GM12878 (cell line): Measurements from ENCODE around the gene DUS1L. TPM values are rescaled to one million over a fixed set of nuclear protein-coding genes. Genes with fewer than 3 reads are reported as not detected.

Experiments
- ASH2L ChIP-seq: fragments of 300-600, 200-600 bp; sonication (generic); IDR thresholded peaks from 2 replicates; pipeline ENCODE4 v1.6.1; 2017; ENCODE audit warnings: low read depth, mild to moderate bottlenecking, borderline replicate concordance
- BCL11A ChIP-seq: IDR thresholded peaks from 2 replicates; pipeline ENCODE4 v1.6.1; 2011; ENCODE audit warnings: low read depth, low read length
- BCL3 ChIP-seq: IDR thresholded peaks from 2 replicates; pipeline ENCODE4 v1.6.1; 2011; ENCODE audit warnings: borderline replicate concordance, low read depth, mild to moderate bottlenecking, moderate library complexity, low read length; ENCODE audit not compliant: insufficient read depth, poor library complexity, severe bottlenecking
- CHD2 ChIP-seq: IDR thresholded peaks from 2 replicates; pipeline ENCODE4 v1.6.1; 2011; ENCODE audit warnings: low read depth, low read length, improper control_type of control experiment, borderline replicate concordance
- FOXK2 ChIP-seq: fragments of 450-650 bp; IDR thresholded peaks from 2 replicates; pipeline ENCODE4 v1.6.1; 2017; ENCODE audit warnings: mild to moderate bottlenecking, moderate library complexity
- GABPA ChIP-seq: IDR thresholded peaks from 2 replicates; pipeline ENCODE4 v1.6.1; 2014; ENCODE audit warnings: antibody characterized with exemption, low read depth, mild to moderate bottlenecking, inconsistent platforms
- HCFC1 ChIP-seq: fragments of 150-350 bp; IDR thresholded peaks from 2 replicates; pipeline ENCODE4 v1.6.1; 2014; ENCODE audit warnings: low read length
- HDAC2 ChIP-seq: fragments of 200-600 bp; sonication (generic); IDR thresholded peaks from 2 replicates; pipeline ENCODE4 v1.6.1; 2017
- KLF5 ChIP-seq: fragments of 450-650 bp; IDR thresholded peaks from 2 replicates; pipeline ENCODE4 v1.6.1; 2014; ENCODE audit warnings: mild to moderate bottlenecking; ENCODE audit not compliant: partially characterized antibody
- MTA2 ChIP-seq: fragments of 450-650 bp; IDR thresholded peaks from 2 replicates; pipeline ENCODE4 v1.6.1; 2016; ENCODE audit warnings: low read depth, mild to moderate bottlenecking, moderate library complexity
- MXI1 ChIP-seq: fragments of 150-350 bp; IDR thresholded peaks from 2 replicates; pipeline ENCODE4 v1.6.1; 2011; ENCODE audit warnings: low read depth, mild to moderate bottlenecking, inconsistent platforms, low read length, improper control_type of control experiment
- MYC ChIP-seq: IDR thresholded peaks from 2 replicates; pipeline ENCODE4 v1.6.1; 2011; ENCODE audit warnings: mild to moderate bottlenecking, low read length, moderate library complexity, inconsistent platforms; ENCODE audit not compliant: insufficient read depth, insufficient replicate concordance, insufficient read length, severe bottlenecking
- NR2F1 ChIP-seq: fragments of 450-650 bp; conservative IDR thresholded peaks from 2 replicates; pipeline ENCODE4 v1.6.1; 2017; ENCODE audit warnings: mild to moderate bottlenecking
- PRDM15 ChIP-seq: fragments of 450-650 bp; formaldehyde crosslinking; IDR thresholded peaks from 2 replicates; pipeline ENCODE4 v1.4.0; 2020; ENCODE audit warnings: mild to moderate bottlenecking, moderate library complexity
- RFX5 ChIP-seq: IDR thresholded peaks from 2 replicates; pipeline ENCODE4 v1.6.1; 2011; ENCODE audit warnings: low read depth, low read length, improper control_type of control experiment
- SIX5 ChIP-seq: IDR thresholded peaks from 2 replicates; pipeline ENCODE4 v1.6.1; 2011; ENCODE audit warnings: mild to moderate bottlenecking, low read depth, low read length, moderate library complexity; ENCODE audit not compliant: severe bottlenecking
- SPI1 ChIP-seq: IDR thresholded peaks from 2 replicates; pipeline ENCODE4 v1.6.1; 2011; ENCODE audit warnings: low read depth, mild to moderate bottlenecking, low read length, moderate library complexity, borderline replicate concordance; ENCODE audit not compliant: insufficient read depth
- TAF1 ChIP-seq: IDR thresholded peaks from 2 replicates; pipeline ENCODE4 v1.6.1; 2011; ENCODE audit warnings: mild to moderate bottlenecking, low read depth, low read length, borderline replicate concordance
- TCF12 ChIP-seq: IDR thresholded peaks from 2 replicates; pipeline ENCODE4 v1.6.1; 2011; ENCODE audit warnings: low read depth, mild to moderate bottlenecking, low read length
- USF2 ChIP-seq: IDR thresholded peaks from 2 replicates; pipeline ENCODE4 v1.6.1; 2011; ENCODE audit warnings: low read depth, low read length, improper control_type of control experiment, borderline replicate concordance
- ZNF622 ChIP-seq: fragments of 450-650 bp; IDR thresholded peaks from 2 replicates; pipeline ENCODE4 v1.6.1; 2017; ENCODE audit warnings: mild to moderate bottlenecking, inconsistent platforms
- polyA plus RNA-seq, 11 experiments: library from polyadenylated mRNA; depleted of rRNA in 4 of 11; unstranded in 6 of 11; stranded (reverse) in 5 of 11; fragments of >200 nt; fragmentation: Nextera tagmentation in 4 of 11; fragmentation: Illumina TruSeq in 1 of 11; extraction: Ambion mirVana in 4 of 11; extraction: Trizol in 1 of 11; gene quantifications; 1 replicate in 1 of 11; 2 replicates in 10 of 11; pipeline versions ENCODE4 v1.2.1 to v1.2.3, GENCODE V29; 2011 to 2016; ENCODE audit warnings: inconsistent platforms in 2 of 11, missing spikeins in 2 of 11, low read depth in 1 of 11
- total RNA-seq, 4 experiments: library from RNA; depleted of rRNA in 3 of 4; stranded (reverse); fragments of >200 nt in 3 of 4; fragmentation: Illumina TruSeq in 1 of 4; extraction: Trizol in 1 of 4; gene quantifications; 2 replicates each; pipeline versions ENCODE4 v1.2.1 to v1.2.3, GENCODE V29; 2013 to 2021
- TF ChIP-seq, protein P1 (sequence below): fragments of 450-650 bp; formaldehyde crosslinking; IDR thresholded peaks from 2 replicates; pipeline ENCODE4 v1.4.0; 2022; ENCODE audit warnings: mild to moderate bottlenecking, moderate library complexity

The DUS1L gene
- total and polyA plus RNA-seq, 10 of the 15 experiments (the other 5 are each of a cell fraction or from before 2014, with no cell fraction given): 6.1 to 157 (median 44.5) TPM

DNA sequence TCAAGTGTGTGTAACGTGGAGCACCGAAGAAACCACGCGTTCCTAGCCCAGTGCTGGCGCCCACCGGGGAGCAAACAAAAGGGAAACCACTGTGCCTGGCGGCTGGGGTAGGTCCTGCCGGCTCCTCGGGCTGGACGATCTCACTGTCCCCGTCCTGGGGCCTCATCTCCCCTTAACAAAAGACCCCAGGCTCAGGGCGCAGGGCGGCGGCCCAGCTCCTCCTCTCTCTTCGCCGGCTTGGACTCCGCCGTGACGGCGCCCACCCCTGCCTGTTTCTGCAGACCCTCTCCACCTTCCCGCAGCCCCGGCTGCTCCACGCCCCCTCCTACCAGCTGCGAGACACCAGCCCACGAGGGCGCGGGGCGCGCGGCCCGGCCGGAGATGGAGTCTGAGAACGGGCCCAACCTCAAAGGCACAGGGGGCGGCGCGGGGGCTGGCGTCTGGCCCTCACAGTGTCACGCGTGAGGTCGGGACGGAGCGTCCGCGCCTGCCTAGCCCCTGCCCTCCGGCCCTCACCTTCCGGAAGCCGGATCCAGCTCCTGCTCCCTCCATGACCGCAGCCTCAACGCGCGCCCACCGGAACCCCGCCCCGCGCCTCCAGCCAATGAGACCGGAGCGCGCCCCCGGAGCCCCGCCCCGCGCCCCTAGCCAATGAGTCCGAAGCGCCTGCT lies 43.2 kb downstream of the DUS1L start, which contains the start of gene CENPX (continued):
- TF ChIP-seq, protein P1, sequence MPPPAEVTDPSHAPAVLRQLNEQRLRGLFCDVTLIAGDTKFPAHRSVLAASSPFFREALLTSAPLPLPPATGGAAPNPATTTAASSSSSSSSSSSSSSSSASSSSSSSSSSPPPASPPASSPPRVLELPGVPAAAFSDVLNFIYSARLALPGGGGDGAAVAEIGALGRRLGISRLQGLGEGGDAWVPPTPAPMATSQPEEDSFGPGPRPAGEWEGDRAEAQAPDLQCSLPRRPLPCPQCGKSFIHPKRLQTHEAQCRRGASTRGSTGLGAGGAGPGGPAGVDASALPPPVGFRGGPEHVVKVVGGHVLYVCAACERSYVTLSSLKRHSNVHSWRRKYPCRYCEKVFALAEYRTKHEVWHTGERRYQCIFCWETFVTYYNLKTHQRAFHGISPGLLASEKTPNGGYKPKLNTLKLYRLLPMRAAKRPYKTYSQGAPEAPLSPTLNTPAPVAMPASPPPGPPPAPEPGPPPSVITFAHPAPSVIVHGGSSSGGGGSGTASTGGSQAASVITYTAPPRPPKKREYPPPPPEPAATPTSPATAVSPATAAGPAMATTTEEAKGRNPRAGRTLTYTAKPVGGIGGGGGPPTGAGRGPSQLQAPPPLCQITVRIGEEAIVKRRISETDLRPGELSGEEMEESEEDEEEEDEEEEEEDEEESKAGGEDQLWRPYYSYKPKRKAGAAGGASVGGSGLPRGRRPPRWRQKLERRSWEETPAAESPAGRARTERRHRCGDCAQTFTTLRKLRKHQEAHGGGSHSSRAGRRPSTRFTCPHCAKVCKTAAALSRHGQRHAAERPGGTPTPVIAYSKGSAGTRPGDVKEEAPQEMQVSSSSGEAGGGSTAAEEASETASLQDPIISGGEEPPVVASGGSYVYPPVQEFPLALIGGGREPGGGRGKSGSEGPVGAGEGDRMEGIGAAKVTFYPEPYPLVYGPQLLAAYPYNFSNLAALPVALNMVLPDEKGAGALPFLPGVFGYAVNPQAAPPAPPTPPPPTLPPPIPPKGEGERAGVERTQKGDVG (CRISPR knock-in tag): no peak
- no peak for TF ChIP-seq HDAC2
- TF ChIP-seq SIX5: no peak
- TF ChIP-seq MTA2: no peak
- TF ChIP-seq KLF5: no peak
- TF ChIP-seq HCFC1: no peak
- peak; percentile 39 for TF ChIP-seq MXI1
- no peak for TF ChIP-seq MYC
- no peak for TF ChIP-seq SPI1
- TF ChIP-seq FOXK2: no peak
- TF ChIP-seq RFX5: no peak
- TF ChIP-seq NR2F1: peak; percentile 60; the same call in 1 of the 2 replicates
- no peak for TF ChIP-seq ZNF622
- TF ChIP-seq PRDM15 (CRISPR knock-in tag): no peak
- no peak for TF ChIP-seq GABPA
- TF ChIP-seq BCL3: no peak
- TF ChIP-seq TAF1: peak; percentile 26; the same call in 1 of the 2 replicates
- no peak for TF ChIP-seq CHD2
- no peak for TF ChIP-seq BCL11A
- TF ChIP-seq USF2: no peak
- no peak for TF ChIP-seq TCF12
- no peak for TF ChIP-seq ASH2L
